HepG2 (cell line): ENCODE measurements around the gene ALKBH5.
A peak's percentile ranks its signal among the peaks of the same experiment; 100 is the strongest.

Experiments used
- CTCF ChIP-seq: sonication (generic); formaldehyde crosslinking; IDR thresholded peaks from 2 replicates; pipeline ENCODE4 v1.5.0; 2020; ENCODE audit warnings: mild to moderate bottlenecking, missing genetic modification reagents, moderate library complexity
- ESRRA ChIP-seq: sonication (generic); formaldehyde crosslinking; IDR thresholded peaks from 2 replicates; pipeline ENCODE4 v1.5.1; 2020; ENCODE audit warnings: mild to moderate bottlenecking, low read depth, missing genetic modification reagents
- IRF9 ChIP-seq: sonication (generic); formaldehyde crosslinking; IDR thresholded peaks from 2 replicates; pipeline ENCODE4 v1.8.0; 2022; ENCODE audit warnings: missing genetic modification reagents, mild to moderate bottlenecking, borderline replicate concordance
- JUND ChIP-seq: sonication (generic); formaldehyde crosslinking; IDR thresholded peaks from 2 replicates; pipeline ENCODE4 v1.8.0; 2022; ENCODE audit warnings: mild to moderate bottlenecking, missing genetic modification reagents
- PAF1 ChIP-seq: IDR thresholded peaks from 2 replicates; pipeline ENCODE4 v1.6.1; 2016; ENCODE audit warnings: missing genetic modification reagents, missing compliant biosample characterization
- POLR2A ChIP-seq, 2 experiments: IDR thresholded peaks; 2 replicates each; pipeline ENCODE4 v1.6.1; 2011; ENCODE audit warnings: low read depth in 2 of 2, low read length in 2 of 2, mild to moderate bottlenecking in 1 of 2, moderate library complexity in 1 of 2; ENCODE audit not compliant: insufficient read depth in 1 of 2
- RBAK ChIP-seq: sonication (generic); formaldehyde crosslinking; IDR thresholded peaks from 2 replicates; pipeline ENCODE4 v1.5.1; 2020; ENCODE audit warnings: mild to moderate bottlenecking, missing genetic modification reagents
- ZNF674 ChIP-seq: sonication (generic); formaldehyde crosslinking; IDR thresholded peaks from 2 replicates; pipeline ENCODE4 v1.5.0; 2020; ENCODE audit warnings: low read depth, mild to moderate bottlenecking, missing genetic modification reagents
- ZSCAN5A ChIP-seq: sonication (generic); formaldehyde crosslinking; IDR thresholded peaks from 2 replicates; pipeline ENCODE4 v1.8.0; 2022; ENCODE audit warnings: mild to moderate bottlenecking, missing genetic modification reagents, borderline replicate concordance

- no peak for TF ChIP-seq ZNF674 (CRISPR knock-in tag)
- TF ChIP-seq RBAK (CRISPR knock-in tag), result no peak
- TF ChIP-seq POLR2A (IDR thresholded peaks at IDR 0.05; ENCODE audit: insufficient read depth in 1 of 2, low read depth in 2 of 2, low read length in 2 of 2), result no peak
- TF ChIP-seq JUND (CRISPR knock-in tag), result no peak
- 0 out of 2 replicates have a peak, but pooled peaks have one; percentile 16 for TF ChIP-seq IRF9 (CRISPR knock-in tag)
- 0 out of 2 replicates have a peak, but pooled peaks have one; percentile 2 for TF ChIP-seq CTCF
- TF ChIP-seq PAF1 (CRISPR knock-in tag), result no peak
- no peak for TF ChIP-seq ZSCAN5A
- TF ChIP-seq ESRRA (CRISPR knock-in tag), result peak; percentile 69; the same call in 1 of the 2 replicates
Measured at GRCh38 chr17:18138065-18138749, 45.4 kb upstream of the ALKBH5 start.
